GM19025 (cell line): ENCODE results near the gene PFDN2.
A peak's percentile ranks its signal among the peaks of the same experiment; 100 is the strongest.

Source experiments
- ATAC-seq: cut with Tn5 transposase; IDR thresholded peaks from one replicate; pipeline ENCODE4 v1.9.1; 2021; ENCODE audit warnings: mild to moderate bottlenecking, low read depth, moderate library complexity; ENCODE audit not compliant: unreplicated experiment

The PFDN2 gene

DNA sequence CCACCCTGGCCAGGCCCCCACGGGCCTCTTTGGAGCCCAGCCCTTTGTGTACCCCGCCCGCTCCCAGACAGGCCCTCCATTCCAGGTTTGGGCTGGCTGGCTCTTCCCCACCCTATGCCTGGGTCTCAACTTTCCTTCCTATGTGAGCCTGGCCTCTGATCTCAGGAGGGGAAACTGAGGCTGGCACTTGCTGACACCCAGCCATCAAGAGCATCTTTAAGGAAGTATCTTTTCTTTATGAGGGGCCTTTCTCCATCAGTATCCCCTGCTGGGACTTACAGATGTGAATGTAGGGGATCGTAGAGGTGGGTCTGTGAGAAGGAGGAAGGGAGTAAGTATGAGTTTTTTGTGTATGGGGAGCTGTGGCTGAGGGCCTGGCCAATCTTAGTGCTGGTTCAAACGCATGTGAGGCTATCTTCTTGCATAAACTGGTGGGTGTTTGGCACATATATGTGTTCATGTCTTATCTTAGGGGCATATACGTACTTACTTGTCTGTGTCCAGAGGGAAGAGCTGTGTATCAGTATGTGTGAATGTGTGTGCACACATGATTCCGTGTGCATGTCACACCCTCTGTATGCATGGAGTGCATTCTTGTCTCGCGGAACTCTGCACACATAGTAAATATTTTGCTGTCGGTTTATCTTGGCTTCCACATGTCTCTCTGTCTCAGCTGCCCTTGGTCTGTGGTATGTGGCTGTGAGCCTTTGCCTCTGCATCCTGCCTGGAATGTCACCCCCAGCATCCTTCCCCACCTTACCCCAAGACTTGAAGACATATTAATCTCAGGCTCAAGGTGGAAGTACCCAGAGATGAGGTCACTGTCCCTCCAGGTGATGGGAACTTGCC is 33.9 kb downstream of the PFDN2 start:
- ATAC-seq, result no peak

DNA sequence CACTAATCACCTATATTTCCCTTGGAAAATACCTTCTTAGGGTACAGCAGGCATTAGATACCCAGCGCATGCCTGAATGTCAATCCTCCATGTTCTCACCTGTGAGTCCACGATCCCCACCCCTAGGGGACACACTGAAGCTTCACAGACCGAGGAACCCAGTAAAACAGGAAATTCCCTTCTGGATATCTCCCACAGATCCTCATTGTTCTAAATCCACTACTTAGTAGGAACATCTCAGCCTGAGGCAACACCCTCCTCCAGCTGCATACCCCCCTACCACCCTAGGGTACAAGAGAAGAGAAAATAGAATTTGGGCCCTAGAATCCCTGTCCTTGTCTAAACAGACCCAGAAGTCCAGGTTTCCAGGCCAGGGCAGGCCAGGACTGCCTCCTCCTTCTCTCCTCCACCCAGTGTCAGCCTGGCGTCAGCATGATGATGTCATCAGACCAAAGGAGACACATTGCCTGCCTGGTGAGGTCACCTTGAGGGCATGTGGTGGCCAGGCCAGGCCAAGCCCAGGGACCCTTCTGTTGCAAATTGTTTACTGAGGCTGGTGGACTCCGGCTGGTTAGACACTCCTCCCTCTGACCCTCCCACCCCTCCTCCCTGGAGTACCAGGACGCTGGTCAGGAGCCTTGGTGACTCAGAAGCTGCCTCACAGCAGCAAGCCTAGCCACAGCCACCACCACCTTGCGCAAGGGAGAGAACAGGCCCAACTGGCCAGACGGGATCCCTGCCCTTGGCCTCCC is 34.7 kb downstream of the PFDN2 start:
- no peak for ATAC-seq

DNA sequence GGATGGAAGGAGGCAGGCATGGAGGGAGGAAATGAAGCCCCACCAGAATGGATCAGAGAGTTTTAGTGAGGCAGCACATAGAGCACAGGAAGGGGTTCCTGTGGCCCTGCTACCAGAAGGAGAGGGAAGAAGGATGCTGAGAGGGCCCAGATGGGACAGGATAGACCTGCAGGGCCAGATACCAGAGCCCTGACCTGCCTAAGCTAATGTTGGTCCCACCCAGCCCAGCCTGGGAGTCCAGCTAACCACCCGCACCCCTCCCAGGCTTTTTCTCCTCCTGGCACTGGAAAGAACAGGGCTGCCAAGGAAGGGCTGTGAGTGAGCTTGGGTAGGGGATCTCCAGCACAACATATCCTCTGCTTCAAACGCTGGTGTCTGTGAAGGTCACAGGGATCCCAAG is 35.4 kb downstream of the PFDN2 start:
- ATAC-seq, result no peak

DNA sequence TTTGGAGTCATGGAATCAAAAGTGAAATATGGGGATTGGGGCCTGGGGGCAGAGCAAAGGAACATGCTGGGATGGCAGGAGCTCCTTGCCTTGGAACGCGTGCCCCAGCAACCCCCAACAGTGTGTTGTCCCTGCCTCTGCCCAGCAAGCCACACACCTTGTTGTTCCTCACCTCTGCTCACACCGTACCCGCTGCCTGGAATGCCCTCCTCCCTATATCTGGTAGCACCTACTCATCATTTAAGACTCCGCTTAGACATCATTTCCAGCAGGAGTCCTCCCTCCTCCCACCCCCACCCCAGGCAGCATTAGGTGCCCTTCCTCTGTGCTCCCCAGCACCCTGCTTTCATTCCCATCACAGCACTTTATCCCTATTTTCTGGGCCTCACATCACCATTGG is 36.3 kb downstream of the PFDN2 start:
- ATAC-seq, result no peak

DNA sequence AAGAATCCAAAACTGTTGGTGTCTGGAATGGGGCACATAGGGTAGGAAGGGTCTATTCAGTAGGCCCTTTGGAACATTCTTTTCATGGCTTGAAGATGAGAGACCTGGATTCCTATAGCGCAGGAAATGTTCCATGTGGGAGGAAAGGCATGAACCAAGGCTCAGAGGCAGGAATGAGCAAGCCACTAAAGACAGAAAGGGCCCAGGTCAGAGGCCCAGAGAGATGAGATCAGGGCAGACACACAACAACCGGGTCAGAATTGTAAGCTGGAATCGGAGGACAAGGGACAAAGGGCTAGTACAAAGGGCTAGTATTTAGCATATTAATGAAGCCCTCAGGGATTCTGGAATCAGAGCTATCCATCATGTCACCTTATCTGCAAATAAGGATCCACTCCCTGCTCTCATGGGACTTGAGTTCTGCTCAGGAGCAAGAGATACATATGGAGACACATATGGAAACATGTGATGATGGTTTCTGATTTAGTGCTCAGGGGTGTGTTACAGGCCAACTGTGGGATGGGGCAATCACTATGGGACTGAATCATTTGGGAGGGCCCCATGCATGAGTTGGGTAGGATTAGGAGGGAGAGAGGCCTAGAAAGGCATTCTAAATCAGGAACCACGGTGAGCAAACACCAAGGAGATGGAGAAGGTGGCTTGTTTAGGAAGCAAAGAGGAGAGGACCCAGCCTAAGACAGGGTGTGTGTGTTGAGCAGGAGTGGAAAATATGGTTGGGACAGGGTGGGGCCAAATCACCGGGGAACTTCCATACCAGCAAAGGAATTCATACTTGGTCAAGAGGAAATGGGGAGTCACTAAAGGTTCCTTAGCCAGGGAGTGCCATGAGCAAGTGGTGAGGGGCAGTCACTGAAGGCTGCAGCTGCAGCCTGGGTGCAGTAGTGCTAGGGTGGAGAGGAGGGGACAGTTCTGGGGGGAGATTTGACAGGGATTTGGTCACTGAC is 37.1 kb downstream of the PFDN2 start:
- no peak for ATAC-seq

DNA sequence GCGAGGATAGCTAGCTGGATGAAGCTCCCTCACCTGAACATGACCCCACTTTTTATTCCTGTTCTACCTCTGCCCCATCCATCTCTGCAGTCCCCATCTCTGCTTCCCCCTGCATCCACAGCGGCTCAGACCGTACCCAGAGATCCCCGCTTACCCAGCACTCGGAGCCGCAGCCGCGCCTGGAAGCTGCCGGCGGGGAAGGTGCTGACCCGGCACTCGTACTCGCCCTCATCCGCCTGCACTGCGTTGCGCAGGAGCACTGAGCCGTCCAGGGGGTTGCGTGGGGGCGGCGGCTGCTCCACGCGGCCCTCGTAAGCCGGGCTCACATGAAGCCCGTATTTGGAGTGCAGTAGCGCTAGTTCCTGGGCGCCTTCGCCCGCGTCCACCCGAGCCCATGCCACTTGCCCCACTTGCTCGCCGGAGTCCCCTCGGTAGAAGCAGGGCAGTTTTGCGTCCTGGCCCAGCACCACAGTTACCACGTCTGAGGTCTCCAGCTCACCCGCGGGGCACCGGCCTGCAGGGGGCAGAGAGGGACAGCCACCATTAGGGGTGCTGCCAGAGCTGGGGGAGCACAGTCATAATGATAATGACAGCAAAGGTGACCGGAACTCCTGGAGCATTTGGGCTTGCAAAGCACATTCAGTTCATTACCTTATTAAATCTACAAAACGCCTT is 38.3 kb downstream of the PFDN2 start:
- ATAC-seq, result no peak

DNA sequence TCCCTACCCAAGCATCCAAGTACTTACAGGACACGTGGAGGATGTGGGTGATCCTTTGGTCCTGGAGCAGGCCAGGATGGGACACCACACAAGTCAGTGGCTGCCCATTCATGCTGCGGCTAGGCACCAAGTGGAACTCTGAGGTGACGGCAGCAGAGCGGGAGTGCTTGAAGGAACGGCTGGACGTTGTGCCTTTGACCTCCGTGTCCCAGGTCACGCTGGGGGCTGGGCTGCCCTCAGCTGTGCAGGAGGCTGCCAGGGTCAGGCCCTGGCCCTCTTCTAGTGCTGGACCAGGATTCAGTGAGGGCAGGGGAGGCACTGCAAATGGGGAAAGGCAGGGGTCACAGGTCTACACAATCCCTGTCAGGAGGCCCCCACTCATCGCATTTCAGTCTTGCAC is 40.4 kb downstream of the PFDN2 start:
- ATAC-seq, result no peak

DNA sequence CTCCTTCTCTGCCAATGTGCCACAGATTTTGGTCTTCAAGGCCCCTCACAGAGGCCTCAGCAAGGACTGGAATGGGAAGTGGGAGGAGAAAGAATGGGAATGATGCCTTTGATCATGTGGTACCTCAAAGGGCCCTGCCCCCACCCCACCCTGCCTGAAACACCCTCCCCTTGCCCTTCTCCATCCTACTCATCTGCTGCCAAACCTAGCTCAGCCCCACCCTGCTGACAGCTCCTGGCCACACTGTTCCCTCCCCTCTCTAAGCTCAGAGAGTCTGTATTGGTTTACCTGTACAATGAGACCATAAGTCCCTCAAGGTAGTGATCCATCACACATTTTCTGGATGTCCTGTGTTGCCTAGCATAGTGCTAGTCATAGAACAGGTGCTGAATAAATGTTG is 41.4 kb downstream of the PFDN2 start:
- no peak for ATAC-seq

DNA sequence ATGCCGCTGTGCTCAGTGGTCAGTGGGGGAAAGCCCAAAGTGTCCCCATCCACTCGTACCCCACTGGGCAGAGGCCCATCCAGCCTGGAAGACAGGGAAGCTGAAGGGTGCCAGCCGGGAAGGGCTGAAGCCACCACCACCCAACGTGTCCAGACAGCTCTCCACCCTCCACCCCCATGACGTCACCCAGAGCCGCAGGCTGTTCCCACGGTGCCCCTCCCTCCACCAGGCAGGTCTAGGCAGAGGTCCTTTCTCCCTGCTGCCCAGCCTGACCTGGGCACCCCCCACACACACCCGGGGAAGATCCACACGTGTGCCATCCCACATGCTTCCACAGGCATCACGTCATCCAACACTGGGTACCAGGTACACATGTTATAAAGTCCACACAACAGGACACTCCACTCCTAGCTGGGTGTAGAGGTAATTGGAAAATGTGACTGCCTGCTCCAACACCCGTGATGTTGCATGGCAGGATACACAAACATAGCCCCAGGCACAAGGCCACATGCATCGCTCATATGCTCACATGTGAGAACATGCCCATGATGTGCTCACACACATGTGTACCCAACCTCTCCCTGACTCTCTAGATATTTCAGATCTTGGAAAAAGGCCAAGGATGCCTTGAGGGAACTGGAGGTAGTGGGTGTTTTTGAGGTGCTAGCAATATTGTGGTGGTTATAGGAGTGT is 43.0 kb downstream of the PFDN2 start:
- ATAC-seq, result no peak

DNA sequence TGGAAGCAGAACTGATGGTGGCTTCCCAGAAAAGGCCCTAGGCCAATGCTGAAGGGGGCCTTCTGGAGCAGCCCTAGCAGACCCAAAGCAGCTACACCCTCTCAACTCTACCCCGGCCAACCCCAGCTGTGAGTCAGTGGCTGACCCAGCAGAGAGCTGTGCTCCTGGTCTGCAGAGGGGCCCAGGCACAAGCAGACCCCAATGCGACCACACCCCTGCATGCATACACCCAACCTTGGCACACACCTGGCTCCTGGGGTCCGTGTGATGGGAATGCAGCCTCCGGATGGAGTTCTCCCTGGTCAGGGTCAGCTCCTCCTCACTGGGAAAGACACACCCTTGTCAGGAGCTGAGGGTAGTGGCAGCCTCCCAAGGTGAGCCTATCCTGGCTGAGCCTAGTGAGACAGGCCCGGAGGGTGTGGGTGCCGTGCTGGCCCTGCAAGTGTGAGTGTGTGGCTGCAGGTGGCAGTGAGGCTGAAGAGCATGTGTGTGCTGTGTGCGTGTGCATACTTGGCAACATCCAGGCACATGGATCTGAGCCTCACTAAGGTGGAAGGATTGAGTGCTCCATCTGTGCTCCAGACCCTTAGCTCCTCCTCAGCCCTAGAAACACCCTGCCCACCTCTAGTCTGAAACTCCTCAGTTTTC is 44.2 kb downstream of the PFDN2 start:
- ATAC-seq, result no peak

DNA sequence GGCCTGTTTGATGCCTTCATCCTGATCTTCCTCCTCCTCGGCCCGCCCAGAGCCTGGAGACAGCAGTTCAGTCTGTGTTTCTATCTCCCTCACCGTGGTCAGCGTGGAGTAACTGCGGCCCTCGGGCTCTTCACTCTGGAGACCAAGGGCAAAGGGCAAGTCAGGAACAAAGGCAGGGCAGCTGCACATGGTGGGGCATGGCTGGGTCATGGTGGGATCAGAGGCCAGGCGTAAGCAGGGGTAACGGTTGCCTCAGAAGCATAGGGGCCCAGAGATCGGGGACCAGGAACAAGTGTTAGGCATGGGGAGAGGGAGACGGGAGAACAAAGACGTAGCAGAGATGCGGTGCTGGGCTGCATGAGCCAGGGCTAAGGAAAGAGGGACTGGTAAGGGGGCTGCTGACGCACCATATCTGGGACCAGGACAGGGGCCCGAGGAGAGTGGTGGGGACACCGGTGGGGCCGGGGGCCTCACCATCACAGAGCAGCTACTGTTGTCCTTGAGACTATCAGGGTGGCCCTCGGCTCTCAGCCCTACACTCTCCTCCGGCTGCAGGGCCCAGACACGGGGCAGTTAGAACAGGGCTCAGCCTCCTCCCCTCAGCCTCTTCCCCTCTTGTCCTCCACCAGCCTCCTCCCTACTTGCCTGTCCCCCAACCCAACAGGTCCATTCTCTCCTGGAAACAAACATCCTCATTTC is 44.9 kb downstream of the PFDN2 start:
- no peak for ATAC-seq

DNA sequence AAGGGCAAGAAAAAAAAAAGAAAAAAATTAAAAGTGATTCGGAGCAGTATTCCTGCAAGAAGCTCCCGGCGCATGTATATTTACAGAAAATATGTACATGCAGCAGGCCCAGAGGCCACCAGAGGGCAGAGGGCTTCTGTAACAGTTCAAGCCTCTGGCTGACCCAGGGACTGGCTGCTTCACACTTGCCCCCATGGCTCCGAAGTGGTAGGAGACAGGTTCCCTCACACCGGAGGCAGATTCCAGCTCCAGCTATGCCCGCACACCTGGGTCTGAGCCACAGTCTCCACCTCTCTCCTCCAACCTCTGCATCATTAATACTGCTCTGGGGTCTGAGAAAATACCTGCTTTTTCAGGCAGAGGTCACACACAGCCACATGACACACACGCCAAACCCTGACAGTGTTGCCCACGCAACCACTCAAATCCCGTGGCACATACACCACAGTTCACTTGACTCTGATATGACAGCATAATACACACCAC is 45.9 kb downstream of the PFDN2 start:
- ATAC-seq, result no peak

DNA sequence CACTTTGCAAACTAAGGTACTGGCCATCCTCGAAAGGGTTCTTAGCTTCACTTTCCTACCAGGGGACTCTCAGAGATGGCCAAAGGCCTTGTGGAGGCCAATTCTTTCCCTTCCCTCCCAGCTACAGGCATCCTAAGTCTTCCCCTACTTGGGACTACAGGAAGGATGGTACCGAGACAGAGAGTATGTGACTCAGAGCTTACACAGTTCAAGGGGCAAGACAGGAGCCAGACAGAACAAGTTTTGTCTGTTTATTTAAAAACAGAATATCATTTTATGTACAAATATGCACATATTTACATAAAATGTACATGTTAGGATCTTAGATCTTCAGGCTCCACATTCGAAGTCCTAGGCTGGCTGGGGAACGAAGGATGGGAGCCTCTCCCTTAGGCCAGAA is 47.1 kb downstream of the PFDN2 start:
- no peak for ATAC-seq

DNA sequence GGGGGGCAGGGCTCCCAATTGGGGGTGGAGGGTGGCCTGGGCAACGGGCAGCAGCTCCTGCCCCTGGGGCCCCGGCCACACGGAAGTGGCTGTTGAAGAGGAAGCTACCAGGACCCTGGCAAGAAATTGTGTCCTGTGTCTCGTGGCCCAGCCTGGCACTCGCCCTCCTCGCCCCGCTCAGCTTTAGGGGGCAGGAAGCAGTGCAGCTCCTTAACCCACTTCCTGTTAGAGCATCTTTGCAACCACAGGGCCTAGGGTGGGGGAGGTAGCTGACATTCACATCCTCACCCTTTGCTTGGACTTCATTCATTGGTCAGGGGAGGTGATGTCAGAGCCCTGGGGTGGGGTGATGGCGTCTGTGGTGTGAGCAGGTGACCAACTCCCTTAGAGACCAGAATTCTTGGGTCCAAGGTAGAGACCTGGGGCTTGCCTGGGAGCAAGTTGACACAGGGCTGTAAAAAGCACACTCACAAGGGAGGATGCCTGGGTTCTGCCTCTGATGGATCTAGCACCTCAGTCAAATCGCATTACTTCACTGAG is 48.0 kb downstream of the PFDN2 start, which contains the start of gene ARHGAP30:
TSS of gene ARHGAP30 (minus strand) at position 161 of the 540 bp plus-strand sequence. CDS start 267 bp downstream, outside the sequence.
- ATAC-seq, result peak; percentile 85

DNA sequence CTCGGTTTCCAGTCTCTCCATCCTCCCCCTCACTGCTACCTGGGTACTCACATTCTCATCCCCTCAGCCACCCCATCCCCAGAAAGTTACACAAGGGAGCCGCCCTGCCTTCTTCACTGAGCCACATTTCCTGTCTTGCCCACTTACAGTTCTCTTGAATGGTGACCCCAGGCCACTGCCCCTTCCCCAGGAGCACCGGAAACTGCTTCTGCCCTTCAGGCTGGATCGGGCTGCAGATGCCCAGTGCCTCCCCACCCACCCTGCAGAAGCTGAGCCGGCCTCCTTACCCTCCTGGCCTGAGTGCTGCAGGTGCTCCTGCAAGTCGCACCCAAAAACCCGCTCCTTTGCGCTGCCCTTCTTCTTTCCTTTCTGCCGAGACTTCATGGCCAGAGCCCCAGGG is 48.6 kb downstream of the PFDN2 start:
- ATAC-seq, result no peak

DNA sequence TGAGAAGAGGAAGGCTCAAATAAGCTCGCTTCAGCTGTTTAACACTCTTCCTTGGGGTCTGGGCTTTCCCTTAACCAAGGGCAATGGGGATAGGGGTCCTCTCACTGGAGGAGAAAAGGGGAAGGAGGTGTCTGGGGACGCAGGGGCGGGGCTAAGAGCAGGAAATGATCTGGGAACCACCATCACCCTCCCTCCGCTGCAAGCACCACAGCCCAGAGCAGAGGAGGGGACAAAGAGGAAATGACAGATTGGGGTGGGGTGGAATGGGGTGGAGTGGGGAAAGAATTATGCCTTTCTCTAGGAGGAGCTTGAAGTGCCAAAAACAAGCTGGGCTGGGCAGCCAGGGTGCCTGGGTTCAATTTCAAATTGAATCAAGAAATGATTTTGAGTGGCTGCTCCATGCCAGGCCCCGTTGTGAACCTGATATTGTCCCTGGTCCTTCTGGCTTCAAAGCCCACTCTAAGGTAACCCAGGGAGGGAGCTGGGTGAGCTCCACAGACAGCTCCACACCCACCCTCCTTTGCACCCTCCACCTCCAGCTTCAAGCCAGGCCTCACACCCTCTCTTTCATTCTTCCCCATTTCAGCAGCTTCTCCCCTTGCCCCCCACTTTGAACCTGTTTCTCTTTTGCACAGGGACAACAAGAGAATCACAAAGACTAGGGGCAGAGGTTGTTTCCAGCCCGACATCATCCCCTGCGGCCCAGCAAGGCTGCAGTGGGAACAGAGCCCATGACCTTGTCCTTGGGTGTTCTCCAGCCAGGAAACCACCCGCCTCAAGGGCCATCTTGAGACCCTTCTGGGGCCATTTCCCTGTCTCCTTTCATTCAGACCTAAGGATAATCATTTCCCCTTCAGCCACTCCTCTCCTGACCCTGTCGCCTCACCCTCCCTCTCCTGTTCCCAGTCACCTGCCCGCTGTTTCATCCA is 49.3 kb downstream of the PFDN2 start:
- ATAC-seq, result peak; percentile 53

DNA sequence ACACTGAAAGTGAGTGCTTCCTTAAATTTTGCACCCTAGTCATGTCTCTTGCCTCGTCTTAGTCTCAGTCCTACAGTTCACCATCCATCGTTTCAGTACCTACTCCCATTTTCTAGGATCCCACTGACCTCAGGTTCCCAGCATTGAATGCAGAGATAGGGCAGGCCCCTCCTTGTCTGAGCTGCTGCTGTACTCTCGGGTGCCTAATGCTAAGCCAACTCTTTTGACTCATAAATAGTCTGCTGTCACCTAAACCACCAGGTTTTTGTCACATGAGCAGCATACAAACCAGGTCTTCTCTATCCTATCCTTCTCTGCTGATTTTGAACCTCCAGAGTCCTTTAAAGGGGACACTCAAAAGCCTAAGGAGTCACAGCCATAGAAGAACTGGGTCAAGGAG is 51.1 kb downstream of the PFDN2 start:
- no peak for ATAC-seq
